Tongue (tissue), 2 donors: ENCODE measurements around the gene STIP1. TPM values are rescaled to one million over a fixed set of nuclear protein-coding genes. Genes with fewer than 3 reads are reported as not detected.

ENCODE experiments used
- DNase-seq: peaks from one replicate; pipeline ENCODE4 v3.0.0-alpha.2; 2015
- total RNA-seq: library from RNA; depleted of rRNA; stranded (reverse); fragments of >200 nt; gene quantifications from one replicate; pipeline ENCODE4 v1.2.3, GENCODE V29; 2014

Gene STIP1
- total RNA-seq: 94.2 TPM

- peak; percentile 100 for DNase-seq
Observed at GRCh38 chr11:64185693-64186491, at the start of gene STIP1. Gene STIP1, plus strand, starts transcription at chr11:64186171. Its CDS starts 91 bp downstream, at chr11:64186262.

DNA sequence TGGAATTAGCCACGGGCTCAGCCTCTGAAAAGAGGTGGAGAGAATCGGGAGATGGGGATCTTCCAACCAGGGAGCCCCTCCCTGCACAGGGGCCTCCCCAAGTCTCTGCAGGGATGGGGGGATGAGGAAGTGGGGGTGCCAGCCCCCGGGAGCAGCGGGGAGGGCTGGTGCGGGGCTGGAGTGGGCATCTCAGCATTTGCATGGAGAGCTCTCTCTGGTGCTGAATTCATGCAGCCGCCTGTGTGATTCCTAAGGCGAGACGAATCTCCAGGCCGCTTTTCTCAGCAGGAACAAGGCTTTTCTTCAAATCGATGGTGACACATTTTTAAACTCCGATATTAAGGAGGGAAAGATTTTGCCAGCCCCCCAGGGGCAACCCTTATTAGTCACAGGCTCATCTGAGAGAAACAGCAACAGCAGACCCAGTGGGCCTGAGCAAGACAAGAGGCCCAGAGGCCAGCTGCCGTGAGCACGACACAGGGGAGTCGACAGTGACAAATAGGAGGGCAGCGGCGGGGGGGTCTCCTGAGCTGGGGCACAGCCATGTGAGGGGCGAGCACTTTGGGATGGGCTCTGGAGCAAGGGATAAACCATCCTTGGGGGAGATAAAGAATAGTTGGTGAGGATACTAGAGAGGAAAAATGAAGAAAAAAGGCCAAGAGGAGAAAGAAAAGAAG lies 49.1 kb upstream of the STIP1 start:
- no peak for DNase-seq

DNA sequence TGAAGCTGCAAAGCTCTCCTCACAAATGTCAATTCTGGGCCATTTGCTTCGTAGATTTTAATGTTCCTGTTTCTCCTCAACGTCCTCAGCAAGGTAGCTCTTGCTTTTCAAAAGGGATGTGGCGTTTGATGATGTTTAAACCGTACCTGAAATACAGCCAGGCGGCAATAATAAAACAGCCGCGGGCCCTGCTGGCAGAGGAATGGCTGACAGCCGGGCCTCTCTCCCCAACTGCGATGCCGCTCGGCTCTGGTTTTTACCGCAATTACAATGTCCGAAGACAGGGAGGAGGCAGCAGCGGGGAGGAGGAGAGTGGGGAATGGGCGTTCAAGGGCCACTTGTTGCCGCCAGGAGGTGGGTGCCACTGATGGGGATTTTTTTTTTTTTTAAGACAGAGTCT lies 47.6 kb upstream of the STIP1 start:
- no peak for DNase-seq

- no peak for DNase-seq
Observed at GRCh38 chr11:64139049-64139448, 46.9 kb upstream of the STIP1 start.

- no peak for DNase-seq
Observed at GRCh38 chr11:64140082-64140481, 45.9 kb upstream of the STIP1 start.

DNA sequence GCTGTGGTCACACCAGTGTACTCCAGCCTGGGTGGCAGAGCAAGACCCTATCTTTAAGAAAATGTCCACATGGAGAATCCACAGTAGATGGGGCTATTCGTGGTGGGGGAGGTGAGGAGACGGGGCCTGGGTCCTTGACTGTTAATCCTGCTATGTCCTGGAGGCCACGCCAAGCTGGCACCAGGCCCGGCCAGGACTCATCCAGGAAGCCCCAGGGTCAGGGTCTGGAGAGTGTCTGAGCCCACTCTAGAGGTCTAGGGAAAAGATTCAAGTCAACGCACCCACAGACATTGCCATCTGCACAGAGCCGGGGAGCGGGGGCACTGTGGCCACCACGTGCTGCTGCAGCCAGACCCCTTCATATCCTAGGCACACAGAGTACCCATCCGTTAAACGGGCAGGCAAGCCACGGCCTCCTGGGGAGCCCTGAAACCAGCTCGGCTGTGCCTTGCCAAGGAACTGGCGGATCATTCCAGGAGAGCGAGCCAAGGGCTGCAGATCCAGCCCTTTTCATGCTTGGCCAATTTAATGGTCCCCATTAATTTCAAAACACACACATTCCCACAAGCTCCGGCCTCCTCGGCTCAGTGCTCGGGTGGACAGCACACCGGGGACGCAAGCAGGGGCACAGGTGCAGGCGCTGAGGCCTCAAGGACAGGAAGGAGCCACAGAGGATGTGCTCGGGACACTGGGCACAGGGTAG lies 44.7 kb upstream of the STIP1 start:
- DNase-seq: no peak

DNA sequence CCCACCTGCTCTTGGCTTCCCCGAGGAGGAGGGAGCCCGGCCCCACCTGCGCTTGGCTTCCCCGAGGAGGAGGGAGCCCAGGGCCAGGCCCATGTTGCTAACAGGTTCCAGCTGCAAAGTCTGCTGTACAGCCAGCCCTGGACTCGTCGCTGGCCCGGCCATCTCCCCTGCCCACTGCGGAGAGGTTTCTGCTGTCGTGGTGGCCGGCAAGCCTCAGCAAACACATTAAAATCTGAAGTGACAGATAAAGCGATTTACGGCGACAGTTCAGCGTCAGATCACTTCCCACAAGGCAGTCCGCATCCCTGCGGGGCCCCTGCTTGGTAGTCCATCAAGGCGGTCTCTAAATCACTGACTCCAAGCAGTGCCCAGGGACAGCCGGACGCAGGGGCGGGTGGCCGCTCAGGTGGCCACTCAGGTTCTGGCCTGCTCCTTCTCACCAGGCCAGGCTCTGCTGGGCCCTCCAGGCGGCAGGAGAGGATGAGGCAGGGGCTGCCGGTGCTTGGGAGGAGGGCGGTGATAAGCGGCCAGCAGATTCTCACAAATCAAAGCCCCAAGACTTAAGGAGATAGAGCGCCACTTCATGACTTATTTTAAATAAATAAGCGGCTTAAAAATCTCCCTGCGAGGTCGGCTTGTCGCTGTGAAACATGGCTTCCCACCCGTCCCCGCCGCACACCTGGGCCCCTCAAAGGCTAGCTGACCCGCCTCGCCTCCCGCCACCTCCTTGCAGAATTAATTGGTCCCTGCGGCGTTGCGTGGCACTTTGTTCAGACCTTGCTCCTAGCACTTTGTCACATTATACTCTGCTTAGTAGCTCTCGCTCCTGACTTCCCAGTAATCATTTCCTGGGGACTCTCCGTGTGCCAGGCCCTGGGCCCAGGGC lies 41.1 kb upstream of the STIP1 start:
- DNase-seq: no peak

- no peak for DNase-seq
Observed at GRCh38 chr11:64146036-64146955, 39.7 kb upstream of the STIP1 start.

- peak; percentile 93 for DNase-seq
Observed at GRCh38 chr11:64148226-64148916, 37.6 kb upstream of the STIP1 start.

DNA sequence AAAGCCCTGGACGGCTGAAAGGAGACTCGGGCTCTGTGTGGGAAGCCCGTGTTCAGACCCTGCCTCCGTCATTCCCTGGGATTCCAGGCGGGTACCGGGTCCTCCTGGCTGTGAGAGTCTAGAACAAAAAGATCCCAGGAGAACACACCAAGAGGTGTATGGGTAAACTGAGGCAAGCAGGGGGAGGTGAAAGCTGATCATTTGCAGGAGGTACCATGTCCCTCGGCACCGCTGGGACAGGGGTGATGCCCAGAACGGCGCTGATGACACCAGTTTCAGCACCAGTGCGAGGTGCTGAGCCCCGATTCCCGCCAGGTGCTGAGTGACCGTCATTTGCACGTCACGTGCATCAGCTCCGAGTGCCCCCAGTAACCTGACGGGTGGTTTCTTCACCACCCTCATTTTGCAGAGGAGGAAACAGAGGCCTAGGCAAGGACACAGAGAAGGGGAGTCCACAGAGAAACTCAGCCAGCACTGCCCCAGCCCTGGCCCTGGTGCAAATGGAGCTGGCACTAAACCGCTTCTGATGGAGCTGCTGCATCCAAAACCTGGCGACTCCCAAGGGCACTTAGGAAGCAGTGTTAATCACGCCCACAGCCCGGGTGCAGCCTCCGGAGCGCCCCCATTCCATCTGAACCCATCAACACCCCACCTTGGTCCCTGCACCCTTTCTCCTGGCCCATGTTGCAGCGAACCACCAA lies 36.9 kb upstream of the STIP1 start:
- DNase-seq: no peak

- DNase-seq: no peak
Observed at GRCh38 chr11:64150051-64150450, 35.9 kb upstream of the STIP1 start.

DNA sequence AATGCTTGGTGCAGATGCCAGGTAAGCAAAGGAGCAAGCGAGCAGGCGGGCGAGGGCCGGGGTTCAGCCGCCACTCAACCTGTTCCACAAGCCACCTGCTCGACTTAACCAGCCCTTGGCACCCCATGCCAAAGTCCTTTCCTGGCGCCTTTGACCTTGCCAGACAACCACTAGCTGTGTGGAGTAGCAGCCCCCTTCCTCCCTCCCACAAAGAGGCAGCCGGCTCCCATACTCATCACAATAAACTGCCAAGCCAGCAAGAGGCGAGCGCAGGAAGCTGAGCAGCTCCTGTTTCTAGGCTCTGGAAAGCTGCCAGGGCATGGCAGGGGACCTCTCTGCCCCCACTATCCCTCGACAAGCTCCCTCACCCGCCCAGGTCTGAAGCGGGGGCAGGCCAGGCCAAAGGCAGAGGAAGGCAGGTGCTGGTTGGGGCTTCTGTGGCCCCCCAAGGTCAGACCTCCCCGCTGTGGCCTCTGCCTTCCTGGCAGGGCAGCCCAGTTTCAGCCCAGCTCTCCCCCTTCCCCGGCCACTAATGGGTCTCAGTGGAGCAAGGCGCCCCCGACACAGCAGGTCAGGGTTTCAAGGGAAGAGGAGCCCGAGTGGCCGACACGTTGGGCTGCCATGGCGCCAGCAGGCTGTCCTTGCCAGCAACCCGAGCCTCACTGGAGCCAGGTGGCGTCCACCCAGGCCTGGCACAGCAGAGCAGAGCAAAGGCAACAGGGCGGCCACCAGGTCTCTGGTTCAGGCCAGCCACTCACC lies 35.3 kb upstream of the STIP1 start:
- peak; percentile 59 for DNase-seq

DNA sequence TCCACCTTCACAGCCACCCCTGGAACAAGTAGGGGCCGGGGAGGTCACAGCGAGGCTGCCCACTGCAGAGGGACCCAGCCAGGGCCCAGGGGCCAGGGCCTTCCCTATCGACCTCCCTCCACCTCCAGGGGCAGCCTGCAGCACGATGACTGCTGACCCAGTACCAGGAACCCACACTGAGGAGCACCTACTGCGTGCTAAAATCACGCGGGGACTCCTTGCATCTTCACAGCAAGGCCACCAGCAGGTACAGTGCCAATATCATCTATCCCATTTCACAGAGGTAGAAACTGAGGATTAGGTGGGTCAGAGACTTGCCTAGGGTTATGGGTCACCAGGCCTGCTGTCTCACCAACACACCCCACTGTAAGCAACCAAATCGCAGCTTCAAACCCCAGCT lies 34.6 kb upstream of the STIP1 start:
- no peak for DNase-seq

DNA sequence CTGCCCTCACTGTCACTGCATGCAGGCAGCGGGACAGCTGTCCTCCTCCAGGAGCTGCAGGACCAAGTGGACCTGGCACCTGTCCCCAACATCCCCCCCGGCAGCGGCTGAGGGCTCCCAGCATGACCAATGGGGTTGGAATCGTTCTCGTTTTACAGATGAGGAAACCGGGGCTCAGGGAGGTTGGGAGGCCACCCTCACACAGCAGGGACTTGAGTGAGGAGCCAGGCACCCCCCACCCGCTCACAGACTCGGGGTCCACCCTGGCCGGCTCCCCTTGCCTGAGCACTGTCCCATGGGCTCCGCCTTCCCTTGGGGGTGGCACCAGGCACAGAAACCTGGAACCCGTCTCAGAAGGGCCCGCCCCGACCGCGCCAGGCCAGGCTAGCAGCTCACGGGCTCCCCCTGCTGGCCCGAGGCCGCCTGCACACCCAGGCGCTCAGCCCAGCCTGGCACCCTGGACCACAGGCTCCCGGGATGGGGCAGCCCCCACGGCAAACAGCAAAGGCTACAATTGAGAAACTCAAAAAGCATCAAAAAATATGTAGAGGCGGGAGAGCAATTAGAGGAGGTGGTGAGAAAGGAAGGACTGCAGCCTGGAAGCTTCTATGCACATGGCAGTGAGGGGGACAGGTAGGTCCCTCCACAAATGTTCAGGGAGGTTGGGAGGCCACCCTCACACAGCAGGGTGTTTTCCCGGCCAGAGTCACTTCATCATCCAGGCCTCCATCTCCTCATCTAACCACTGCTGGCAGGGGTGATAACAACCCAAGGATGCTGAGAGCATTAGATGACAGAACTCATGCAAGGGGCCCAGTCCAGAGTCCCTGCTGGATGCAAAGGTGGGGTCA lies 32.9 kb upstream of the STIP1 start:
- DNase-seq: peak; percentile 68

- DNase-seq: no peak
Observed at GRCh38 chr11:64153812-64154211, 32.2 kb upstream of the STIP1 start.

DNA sequence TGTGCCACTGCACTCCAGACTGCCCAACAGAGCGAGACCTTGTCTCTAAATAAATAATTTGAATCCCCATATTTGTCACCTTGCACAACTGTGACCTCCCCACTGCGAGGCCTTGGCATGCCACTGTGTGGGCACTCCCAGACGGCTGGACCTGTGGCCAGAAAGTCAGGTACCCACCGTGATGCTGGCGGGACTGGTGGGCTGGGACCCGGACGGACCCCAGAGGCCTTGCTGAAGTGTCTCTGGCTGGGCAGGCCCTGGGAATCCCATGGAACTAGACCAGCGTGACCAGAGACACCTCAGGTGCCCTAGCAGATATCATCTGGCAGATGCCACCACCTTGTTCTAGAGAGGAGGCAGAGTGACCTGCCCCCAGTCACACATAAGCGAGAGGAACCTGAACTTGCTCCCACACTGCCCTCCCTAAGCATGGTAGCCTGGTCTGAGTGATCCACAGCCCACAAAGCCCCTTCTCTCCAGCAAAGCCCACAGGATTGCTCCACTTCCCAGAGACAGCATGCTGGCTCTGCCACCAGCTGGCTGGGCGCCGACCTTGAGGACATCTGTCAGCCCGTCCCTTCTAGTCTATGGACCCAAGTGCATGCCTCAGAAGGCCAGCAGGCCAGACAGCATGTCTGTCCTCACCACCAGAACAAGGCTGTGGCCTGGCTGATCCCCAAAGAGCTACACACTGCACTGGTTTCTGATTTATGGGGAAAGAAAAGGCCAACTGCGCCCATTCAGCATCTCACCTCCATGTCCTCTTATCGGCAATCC lies 29.5 kb upstream of the STIP1 start:
- DNase-seq: peak; percentile 69
